Parathyroid adenoma (tissue), 2 donors: ENCODE measurements around the gene COMMD1.

Source experiments
- H2AFZ ChIP-seq: fragments of 300-600 bp; sonication (generic); one replicate; pipeline ENCODE4 v1.7.0; 2017; ENCODE audit warnings: antibody characterized with exemption, mild to moderate bottlenecking
- H3K27ac ChIP-seq: fragments of 300-600 bp; sonication (generic); one replicate; pipeline ENCODE4 v1.7.0; 2017
- H3K27me3 ChIP-seq: fragments of 300-600 bp; sonication (generic); one replicate; pipeline ENCODE4 v1.7.0; 2017; ENCODE audit warnings: low read length; ENCODE audit not compliant: control insufficient read depth, insufficient read depth
- H3K36me3 ChIP-seq: fragments of 300-600 bp; sonication (generic); one replicate; pipeline ENCODE4 v1.7.0; 2017; ENCODE audit warnings: low read length; ENCODE audit not compliant: control insufficient read depth, insufficient read depth
- H3K4me1 ChIP-seq: fragments of 300-600 bp; sonication (generic); one replicate; pipeline ENCODE4 v1.7.0; 2017; ENCODE audit warnings: control low read depth
- H3K4me2 ChIP-seq: fragments of 300-600 bp; sonication (generic); one replicate; pipeline ENCODE4 v1.7.0; 2017; ENCODE audit warnings: low read length
- H3K4me3 ChIP-seq: fragments of 300-600 bp; sonication (generic); one replicate; pipeline ENCODE4 v1.7.0; 2017; ENCODE audit warnings: low read depth, low read length
- H3K79me2 ChIP-seq: fragments of 300-600 bp; sonication (generic); one replicate; pipeline ENCODE4 v1.7.0; 2017; ENCODE audit warnings: control low read depth
- H3K9ac ChIP-seq: fragments of 300-600 bp; sonication (generic); one replicate; pipeline ENCODE4 v1.7.0; 2017; ENCODE audit warnings: mild to moderate bottlenecking
- H3K9me3 ChIP-seq: fragments of 300-600 bp; sonication (generic); one replicate; pipeline ENCODE4 v1.7.0; 2017; ENCODE audit warnings: low read length; ENCODE audit not compliant: control insufficient read depth
- TF ChIP-seq, protein P1 (sequence below): fragments of 300-600 bp; sonication (generic); IDR thresholded peaks from one replicate; pipeline ENCODE4 v1.7.0; 2017; ENCODE audit warnings: antibody characterized with exemption, mild to moderate bottlenecking
- donor health status: primary hyperparathyroidism.

The COMMD1 gene

DNA sequence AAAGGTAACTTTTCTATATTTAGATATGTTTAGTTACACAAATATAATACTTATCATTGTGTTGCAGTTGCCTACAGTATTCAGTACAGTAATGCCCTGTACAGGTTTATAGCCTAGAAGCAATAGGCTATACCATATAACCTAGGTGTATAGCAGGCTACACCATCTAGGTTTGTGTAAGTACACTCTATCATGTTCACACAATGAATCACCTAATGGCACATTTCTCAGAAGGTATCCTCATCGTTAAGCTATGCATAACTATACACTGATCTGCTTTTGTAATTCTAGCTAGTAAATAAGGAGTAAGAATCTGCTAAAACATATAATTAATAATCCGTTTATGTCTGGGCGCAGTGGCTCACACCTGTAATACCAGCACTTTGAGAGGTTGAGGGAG lies 102.1 kb downstream of the COMMD1 start:
- Histone ChIP-seq H3K79me2 (no peaks in the 10 kb centered on the region), H3K36me3 (no peaks in the 10 kb centered on the region), H3K9me3 (no peaks in the 10 kb centered on the region), H3K27me3 (no peaks in the 10 kb centered on the region), H3K9ac (no peak overlapping the region), H2AFZ (no peak overlapping the region), H3K4me1 (no peaks in the 10 kb centered on the region), H3K27ac (no peak overlapping the region), H3K4me3 (no peak overlapping the region), H3K4me2 (no peak overlapping the region)
- TF ChIP-seq, protein P1, sequence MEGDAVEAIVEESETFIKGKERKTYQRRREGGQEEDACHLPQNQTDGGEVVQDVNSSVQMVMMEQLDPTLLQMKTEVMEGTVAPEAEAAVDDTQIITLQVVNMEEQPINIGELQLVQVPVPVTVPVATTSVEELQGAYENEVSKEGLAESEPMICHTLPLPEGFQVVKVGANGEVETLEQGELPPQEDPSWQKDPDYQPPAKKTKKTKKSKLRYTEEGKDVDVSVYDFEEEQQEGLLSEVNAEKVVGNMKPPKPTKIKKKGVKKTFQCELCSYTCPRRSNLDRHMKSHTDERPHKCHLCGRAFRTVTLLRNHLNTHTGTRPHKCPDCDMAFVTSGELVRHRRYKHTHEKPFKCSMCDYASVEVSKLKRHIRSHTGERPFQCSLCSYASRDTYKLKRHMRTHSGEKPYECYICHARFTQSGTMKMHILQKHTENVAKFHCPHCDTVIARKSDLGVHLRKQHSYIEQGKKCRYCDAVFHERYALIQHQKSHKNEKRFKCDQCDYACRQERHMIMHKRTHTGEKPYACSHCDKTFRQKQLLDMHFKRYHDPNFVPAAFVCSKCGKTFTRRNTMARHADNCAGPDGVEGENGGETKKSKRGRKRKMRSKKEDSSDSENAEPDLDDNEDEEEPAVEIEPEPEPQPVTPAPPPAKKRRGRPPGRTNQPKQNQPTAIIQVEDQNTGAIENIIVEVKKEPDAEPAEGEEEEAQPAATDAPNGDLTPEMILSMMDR, result no peak

DNA sequence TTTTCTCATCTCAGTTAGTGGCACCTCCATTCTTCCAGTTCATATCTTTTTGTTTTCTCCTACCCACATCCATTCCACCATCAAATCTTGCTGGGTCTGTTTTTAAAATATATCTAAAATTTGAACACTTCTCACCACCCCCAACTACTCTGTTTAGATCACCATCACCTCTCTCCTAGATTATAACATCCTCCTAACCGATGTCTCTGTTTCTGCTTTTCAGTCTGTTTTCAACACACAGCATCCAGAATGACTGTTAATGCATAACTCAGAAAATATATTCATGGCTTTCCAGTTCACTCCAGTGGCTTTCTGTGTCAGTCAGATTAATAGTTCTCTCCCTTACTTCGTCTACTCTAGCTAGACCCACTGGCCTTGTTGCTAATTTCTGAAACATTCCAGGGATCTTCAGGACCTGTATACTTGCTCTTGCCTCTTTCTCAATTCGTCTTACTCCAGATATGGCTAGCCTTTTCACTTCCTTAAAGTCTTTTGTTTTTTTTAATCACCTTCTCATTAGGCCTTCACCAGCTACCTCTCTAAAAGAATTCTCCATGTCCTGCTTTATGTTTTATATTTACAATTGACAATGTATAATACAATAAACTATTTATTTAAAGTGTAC lies 105.3 kb downstream of the COMMD1 start:
- Histone ChIP-seq H2AFZ (no peak overlapping the region), H3K27ac (no peak overlapping the region), H3K9me3 (no peaks in the 10 kb centered on the region), H3K27me3 (no peaks in the 10 kb centered on the region), H3K4me1 (no peaks in the 10 kb centered on the region), H3K9ac (no peak overlapping the region), H3K36me3 (no peaks in the 10 kb centered on the region), H3K79me2 (no peaks in the 10 kb centered on the region), H3K4me3 (no peak overlapping the region), H3K4me2 (no peak overlapping the region)
- TF ChIP-seq, protein P1, result no peak

DNA sequence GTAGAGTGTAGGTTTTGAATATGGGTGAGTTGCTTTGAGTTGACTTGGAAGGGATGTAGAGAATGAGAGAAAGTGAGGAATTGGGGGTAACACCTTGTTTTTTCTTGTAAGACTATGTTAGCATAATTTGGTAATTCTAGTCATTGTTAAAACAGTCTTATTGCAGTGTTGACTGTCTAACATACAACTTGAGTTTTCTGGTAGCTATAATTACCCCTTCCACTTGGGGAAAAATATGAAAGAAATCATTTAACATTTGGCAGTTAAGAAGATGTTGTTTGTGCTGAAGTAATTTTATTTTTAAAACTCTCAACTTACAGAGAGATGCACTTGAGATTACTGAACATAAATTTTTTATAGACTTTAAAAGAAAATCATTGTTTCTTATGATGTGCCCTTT lies 108.2 kb downstream of the COMMD1 start:
- Histone ChIP-seq H3K9me3 (no peaks in the 10 kb centered on the region), H3K27ac (no peak overlapping the region), H3K4me3 (no peak overlapping the region)

DNA sequence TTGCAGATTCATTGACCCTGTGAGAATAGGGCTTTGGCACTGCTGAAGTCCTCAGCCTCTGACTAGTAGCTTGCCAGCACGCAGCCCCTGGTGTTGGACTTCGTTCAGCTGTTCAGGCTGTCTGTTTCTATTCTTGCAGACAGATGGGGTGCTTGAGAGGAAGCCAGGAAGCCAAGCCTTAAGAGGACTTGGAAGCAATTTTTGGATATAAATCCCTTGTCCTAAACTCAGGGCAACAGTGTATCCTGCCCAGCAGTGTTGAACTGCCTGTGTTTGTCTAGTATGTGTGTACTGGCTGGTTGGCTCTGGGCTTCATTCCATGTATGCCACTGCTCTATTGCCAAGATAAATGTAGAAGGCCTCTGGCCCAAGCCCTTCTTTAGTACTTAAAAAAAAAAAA lies 108.6 kb downstream of the COMMD1 start:
- H3K9ac ChIP-seq, result no peak overlapping the region
- H3K4me2 ChIP-seq, result no peak overlapping the region
- no peak overlapping the region for H2AFZ ChIP-seq
- TF ChIP-seq, protein P1, result no peak
- peaks cover 9% of the 10 kb centered on the region for H3K79me2 ChIP-seq
- H3K27me3 ChIP-seq, result no peaks in the 10 kb centered on the region
- no peaks in the 10 kb centered on the region for H3K4me1 ChIP-seq
- H3K4me3 ChIP-seq, result no peak overlapping the region
- H3K9me3 ChIP-seq, result no peaks in the 10 kb centered on the region
- H3K36me3 ChIP-seq, result no peaks in the 10 kb centered on the region
- H3K27ac ChIP-seq, result no peak overlapping the region

More for the DNA sequence above, 108.2 kb downstream of the COMMD1 start:
- Histone ChIP-seq H3K79me2 (peaks cover 9% of the 10 kb centered on the region), H2AFZ (no peak overlapping the region), H3K9ac (no peak overlapping the region), H3K4me1 (no peaks in the 10 kb centered on the region), H3K4me2 (no peak overlapping the region), H3K36me3 (no peaks in the 10 kb centered on the region), H3K27me3 (no peaks in the 10 kb centered on the region)
- TF ChIP-seq, protein P1, result no peak

DNA sequence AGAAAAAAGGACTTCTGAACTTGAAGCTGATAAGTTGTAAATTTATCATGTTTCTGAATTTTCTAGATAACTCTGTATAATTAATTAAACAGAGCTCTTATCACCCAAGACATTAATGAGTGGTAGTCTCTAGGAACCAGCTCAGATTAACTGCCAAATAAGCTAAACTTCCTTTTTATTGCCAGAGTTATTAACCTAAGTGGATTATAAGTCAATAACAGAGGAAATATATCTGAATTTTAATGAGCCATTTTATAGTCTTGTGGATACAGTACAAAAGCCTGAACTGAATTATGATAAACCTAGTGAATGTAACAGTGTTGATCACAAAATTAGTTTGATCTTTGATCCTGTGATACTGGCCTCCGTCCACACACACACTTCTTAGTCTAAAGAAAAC lies 111.5 kb downstream of the COMMD1 start:
- no peaks in the 10 kb centered on the region for H3K27me3 ChIP-seq
- H3K27ac ChIP-seq, result no peak overlapping the region
- H3K4me1 ChIP-seq, result no peaks in the 10 kb centered on the region
- peaks cover 9% of the 10 kb centered on the region for H3K79me2 ChIP-seq
- no peaks in the 10 kb centered on the region for H3K36me3 ChIP-seq
- no peak overlapping the region for H3K4me2 ChIP-seq
- H3K9ac ChIP-seq, result no peak overlapping the region
- no peaks in the 10 kb centered on the region for H3K9me3 ChIP-seq
- TF ChIP-seq, protein P1, result no peak
- H2AFZ ChIP-seq, result no peak overlapping the region
- no peak overlapping the region for H3K4me3 ChIP-seq
